ENCODE measurements around the gene RIMBP2.

The RIMBP2 gene

DNA sequence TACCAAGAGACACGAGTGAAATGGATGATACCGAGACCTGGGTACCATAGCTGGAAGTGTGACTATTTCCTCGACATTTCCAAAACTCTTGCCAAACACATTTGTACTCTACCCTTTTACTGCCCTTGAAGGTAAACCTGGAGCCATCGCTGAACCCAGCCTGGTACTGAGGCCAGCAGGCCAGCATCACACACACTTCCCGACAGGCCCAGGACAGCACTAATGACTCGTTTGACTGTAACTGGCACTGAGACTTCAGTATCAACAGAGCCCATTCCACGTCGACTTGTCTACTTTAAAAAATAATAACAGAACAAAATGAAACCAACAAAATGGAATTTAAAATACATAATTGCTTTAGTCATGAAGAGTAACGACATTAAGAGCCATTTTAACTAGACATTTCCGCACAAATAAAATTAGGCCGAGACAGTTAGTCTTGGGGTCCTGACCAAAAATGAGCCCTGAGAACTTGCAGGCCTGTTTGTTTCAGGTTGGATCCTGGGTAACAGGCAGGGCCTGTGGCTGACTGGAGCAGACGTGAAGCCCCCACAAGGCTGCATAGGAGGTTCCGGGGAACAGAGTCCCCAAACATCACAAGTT is 94.3 kb downstream of the RIMBP2 start:
- no peak for DNase-seq

DNA sequence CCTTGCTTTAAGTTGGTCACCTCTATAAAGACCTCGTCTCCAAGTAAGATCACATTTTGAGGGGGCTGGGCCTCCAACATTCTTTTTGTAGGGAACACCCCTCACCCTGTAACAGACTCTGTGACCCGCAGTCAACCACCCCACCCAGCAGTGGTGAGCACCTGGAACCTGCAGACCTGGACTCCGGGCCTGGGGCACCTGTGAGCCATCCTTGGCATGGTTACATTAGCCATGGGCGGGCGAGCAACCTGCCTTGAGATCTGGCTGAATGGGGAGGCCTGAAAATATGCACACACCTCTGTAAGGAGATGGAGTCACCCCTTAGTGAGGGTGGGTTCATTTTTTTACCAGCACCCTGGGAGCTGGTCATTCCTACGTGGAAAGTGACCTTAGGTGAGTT is 95.3 kb downstream of the RIMBP2 start:
- no peak for DNase-seq

DNA sequence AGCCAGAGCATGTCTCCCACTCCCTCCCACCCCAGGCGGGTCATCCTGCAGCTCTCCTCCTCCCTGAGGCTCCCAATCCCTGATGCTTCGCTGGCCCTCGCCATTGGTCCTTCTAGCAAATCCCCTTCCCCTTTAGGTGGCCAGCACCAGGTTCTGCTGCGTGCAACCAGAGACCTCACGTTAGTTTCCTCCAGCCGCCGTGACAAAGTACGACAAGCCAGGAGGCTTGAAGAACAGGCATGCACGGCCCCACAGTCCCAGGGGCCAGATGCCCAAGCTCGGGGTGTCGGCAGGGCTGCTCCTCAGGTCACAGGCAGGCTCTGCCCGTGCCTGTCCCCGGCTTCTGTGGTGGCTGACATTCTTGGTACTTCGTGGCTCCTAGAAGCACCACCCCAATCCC is 95.8 kb downstream of the RIMBP2 start:
- DNase-seq = no peak

DNA sequence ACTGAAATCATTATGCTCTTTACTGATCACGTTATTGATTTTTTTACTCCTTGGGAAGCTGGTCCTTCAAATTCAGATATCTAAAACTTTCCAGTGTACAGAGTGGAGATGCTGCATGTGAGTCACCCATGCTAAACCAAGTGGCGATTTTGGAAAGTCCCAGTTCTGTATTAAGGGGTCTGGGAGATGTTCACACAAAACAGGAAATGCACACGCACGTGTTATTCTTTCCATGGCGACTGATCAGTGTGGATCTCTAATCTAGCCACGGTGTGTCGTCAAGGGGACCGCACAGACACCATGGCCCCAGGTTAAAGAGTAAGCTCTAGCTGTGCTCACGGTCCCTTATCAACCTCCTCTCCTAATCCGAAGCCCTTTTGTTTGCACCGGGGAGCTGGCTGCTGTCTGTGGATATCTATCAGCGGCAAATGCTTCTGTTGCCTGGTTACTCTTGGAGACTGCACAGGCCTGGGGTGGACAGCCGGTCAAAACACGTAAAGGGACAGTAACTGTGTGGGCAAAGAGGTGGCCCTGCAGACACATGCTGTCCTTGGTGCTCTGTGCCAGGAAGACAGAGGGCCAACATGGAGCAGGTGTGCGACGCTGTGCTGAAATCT is 96.6 kb downstream of the RIMBP2 start:
- no peak for DNase-seq

DNA sequence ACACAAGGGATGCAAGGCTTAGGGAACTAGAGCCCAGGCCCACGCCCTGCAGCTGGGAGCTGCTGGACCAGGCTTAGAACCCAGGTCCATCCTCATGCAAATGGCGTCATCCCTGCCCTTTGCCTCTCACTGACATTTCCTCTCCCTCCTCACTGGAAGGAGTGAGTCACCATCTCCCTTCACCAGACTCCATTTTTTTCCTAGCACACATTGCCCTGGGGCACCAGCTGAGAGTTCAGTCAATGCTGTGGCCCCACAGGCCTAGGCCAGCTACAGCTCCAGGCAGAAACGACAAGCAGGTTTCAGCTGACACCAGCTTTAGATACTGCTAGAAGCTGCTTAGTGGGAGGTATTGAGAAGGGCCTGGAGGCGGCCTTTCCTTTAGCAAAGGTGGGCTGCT is 98.9 kb downstream of the RIMBP2 start:
- no peak for DNase-seq

DNA sequence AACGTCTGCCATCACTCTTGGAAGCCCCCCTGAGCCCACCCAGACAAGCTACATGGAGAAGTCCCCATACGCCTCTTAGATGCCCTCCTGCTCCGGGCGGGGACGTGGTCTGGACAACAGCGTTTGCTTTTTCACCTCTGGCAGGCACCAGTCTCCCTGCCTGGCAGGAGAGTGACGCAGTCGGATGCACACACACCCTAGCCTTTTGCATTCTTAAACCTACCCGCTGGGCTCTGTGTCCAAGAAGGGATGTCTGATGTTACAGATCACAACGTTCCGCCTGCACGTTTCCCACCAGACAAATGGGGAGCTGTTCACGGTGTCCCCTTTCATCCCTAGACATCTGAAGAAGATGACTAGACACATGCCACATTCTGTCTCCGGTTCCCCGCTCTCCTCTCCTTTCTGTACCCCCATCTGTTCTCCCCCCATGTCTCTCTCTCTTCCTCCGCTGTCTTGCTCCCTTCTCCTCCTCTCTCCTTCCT is 100.2 kb downstream of the RIMBP2 start:
- no peak for DNase-seq

DNA sequence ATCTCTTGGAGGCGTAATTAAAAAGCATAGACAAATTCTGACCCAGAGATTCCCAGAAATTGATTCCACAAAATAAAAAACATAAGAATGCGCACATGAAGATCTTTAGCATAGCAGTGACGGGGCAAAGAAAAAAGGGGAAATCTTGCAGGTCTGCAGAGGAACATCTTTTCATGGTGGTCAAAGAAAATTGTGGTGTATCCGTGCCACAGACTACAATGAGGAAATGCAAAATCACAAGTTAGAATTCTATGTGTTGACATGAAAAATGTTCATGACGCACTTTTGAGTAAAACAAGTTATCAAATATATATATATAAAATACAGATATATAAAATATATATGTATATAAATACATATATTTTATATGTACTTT is 101.6 kb downstream of the RIMBP2 start:
- no peak for DNase-seq

DNA sequence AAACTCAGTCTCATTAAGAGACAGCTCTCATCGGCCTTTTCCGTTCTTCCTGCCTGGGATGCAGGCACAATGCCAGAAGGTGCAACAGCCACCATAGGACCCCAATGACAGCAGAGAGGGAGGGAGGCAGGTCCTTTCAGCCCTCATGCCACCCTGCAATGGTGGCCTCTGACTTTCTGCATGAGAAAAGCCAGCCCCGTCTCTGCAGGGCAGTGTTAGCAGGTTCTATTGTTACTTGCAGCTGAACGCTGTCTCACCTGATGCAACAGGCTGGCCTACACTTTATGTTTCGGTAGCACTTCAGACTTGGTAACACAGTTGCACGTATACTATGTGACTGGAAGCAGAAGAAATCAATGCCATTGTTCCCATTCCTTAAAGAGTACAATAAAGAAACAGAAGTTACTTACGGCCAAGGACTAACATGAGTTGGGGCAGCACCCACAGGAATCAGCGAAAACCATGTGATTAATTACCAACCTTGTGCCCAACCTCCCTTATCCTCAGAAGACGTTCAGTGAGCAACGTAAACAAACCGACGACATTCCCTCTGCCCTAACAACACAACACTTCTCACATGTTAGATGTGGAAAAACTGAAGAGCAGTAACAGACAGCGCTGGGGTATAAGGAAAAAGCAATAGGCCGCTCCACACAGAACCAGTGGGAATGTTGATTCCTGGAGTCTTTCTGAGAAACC is 102.1 kb downstream of the RIMBP2 start:
- DNase-seq = no peak

DNA sequence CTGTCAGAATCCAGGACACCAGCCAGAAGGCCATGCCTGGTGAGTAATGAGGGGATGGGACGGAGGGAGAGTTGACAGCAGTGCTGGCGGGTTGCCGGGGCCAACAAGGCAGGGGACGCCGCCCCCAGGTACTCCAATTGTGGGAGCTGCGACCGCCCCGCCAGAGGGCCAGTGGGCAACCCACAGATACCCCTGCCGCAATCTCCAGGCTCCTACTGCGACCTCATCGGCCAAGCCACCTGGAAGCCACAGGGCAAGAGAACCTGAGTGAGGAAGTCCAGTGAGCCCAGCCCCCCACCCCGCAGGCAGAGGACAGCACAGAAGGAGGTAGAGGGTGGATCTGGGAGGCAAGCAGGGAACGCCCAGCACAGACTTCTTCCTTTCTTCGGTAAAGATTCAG is 103.0 kb downstream of the RIMBP2 start:
- no peak for DNase-seq

DNA sequence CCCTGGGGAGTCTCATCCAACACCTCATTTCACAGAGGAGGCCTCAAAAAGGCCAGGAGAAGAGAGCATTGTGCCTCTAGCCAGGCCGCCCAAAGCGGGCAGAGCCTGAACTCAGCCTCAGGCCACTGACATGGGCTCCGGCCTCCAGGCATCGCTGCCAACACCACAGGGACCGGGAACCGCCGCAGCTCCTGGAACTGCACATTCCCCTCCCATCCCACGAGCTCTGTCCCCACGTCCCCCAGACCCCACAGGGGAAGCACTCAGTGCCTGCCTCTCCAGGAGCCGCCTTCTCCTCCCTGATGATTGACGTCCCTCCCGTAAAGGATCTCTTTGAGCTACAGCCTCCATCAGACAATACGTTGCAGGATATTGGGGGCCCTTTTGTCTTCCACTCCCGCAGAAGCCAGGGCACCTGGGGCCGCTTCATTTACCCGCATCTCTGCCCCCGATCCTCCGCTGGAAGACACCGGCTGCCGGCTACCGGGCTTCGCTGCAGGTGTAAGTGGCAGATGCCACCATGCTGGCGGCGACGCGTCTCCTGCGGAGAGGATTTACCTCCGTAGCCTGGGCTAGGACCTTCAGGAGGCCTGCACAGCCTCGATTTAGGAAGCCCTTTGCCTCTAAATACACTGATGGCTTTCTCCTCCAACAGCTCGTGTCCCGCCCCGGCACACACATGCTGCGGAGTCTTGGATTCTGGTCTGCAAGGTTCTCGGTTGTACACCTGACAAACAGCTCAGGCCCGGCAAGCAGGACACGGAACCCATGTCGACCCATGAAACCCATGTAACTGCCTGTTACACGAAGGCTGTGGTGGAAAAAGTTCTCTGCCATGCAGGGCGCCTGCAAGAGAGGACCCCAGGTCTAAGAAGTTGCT is 104.8 kb downstream of the RIMBP2 start:
- DNase-seq = no peak

DNA sequence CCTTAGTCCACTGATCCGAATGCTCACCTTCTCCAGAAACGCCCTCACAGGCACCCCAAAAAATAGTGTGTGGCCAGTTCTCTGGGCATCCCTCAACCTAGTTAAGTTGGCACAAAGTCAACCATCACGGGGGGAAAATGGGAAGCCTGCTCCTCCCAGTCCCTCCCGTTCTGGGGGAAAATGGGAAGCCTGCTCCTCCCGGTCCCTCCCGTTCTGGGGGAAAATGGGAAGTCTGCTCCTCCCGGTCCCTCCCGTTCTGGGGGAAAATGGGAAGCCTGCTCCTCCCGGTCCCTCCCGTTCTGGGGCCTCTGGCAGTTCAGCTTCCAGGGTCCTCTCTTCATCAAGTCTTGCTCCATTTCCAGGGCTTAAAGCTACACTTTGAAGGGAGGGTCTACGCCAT is 106.1 kb downstream of the RIMBP2 start:
- DNase-seq = no peak

DNA sequence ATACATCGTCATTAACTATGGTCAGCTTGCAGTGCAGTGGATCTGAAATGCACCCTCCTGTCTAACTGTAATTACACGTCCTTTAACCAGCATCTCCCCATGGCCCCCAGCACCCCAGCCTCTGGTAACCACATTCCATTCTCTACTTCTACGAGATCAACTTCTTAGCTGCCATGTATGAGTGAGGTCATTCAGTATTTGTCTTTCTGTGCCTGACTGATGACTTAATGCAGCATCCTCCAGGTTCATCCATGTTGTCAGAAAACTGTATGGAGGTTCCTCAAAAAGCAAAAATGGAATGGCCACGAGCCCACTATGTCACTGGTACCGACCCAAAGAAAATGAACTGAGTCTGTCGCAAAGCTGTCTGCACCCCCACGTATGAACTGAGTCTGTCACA is 107.3 kb downstream of the RIMBP2 start:
- no peak for DNase-seq

DNA sequence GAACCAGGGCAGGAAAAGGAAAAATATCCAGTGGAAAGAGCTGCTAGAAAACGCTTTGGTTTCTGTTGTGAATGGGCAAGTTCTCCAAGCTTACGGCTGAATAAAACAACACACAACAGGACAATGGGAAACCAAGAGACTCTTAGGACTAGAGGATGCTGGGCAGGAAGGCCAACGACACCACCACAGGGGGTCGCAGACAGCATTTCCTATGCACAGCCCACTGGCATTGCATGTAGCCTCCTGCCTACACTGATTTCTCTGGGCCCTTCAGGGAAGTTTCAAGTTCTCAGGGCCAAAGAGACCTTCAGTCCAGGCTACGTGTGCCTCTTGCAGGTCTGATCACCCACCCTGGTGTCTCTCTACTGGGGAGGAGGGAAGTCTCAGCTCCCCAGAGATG is 108.0 kb downstream of the RIMBP2 start:
- no peak for DNase-seq

DNA sequence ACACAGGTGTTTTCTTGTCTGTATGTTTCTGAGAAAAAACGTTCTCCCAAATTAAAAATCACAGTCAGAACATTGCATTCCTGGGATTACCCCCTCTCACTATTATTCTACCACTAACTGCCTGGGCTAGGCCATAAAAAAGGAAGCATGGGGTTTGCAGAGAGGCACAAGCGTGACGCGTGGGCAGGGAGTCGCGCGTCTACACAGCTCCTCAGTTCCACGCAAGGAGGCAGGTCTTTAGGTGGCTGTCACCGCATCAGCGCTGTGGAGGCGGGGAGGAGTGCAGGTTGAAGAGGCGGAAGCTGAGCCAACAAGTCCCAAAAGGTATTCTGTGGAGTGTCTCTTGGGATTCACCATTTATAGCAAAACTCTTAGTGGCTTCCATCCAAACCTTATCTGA is 109.9 kb downstream of the RIMBP2 start:
- DNase-seq = no peak

DNA sequence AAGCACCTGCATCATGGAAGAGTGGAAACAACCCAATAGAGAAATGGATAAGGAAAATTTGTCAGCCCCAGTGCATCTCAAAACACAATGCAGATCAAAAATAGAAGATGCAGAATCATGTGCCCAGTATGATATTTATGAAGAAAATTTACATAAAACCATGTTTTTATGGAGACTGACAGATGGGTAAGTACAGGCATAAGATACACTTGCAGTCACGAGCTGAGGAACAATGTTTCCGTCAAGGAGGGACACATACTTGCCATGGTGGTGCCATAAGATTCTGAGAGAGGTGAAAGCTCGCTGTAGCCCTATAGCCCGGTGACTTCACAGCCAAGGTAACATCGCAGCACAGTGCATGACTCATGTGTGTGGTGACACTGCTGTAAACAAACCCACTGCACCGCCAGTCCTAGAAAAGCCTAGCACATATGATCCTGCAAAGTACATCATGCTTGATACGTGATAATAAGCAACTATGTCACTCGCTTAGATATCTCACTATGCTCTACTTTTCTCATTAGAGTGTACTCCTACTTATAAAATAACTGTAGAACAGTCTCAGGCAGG is 112.6 kb downstream of the RIMBP2 start:
- no peak for DNase-seq

DNA sequence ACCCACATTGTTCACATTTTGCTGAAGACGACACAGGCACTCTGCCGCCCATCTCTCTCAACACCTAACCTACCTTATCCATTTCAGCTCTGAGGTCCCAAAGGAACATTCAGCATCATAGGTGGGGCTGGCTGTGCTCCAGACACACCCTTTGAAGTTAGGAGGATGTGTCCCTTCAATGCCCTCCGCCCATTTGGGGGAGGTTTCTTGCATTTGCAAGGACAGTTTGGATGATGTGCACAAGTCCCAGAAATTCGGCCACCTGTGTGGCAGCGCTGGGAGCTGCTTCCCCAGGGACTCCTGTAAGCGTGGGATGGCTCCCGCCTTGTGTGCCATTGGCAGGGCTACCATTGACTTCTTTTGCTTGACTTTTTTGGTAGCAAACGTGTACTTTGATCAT is 113.8 kb downstream of the RIMBP2 start:
- no peak for DNase-seq

DNA sequence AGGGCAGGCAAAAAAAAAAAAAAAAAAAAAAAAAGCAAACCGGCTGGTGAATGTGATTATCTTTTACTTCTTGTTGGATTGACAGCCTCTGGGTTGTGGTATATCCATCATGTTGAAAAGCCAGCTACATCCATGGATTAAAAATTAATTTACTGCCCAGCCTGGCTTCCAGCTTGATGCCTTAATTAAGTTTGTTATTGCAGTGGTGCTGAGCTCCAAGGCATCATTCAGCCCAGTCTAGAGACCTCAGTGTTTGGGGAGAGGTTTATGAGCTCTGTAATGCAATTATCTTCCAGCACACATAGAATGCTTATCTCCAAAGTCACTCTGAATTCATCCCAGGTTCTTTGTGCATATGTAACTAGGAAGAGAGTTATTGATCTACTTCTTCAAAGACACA is 114.8 kb downstream of the RIMBP2 start:
- no peak for DNase-seq

DNA sequence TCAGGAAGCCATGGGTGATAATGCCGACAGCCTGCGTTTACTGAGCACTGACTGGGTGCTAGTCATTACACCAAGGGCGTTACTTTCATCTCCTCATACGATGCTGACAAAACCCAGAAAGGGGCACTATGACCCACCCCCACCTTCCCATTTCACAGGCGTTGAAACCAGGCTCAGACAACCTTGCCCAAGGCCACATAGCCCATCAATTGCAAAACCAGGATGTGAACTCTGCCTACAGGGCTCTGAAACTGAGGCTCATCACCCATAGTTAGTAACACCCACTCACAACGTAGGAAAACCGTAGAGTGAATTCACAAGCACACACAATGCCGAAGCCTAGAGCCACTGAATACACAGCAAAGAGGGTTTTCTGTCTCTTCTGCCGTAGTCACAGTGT is 119.9 kb downstream of the RIMBP2 start:
- no peak for DNase-seq

DNA sequence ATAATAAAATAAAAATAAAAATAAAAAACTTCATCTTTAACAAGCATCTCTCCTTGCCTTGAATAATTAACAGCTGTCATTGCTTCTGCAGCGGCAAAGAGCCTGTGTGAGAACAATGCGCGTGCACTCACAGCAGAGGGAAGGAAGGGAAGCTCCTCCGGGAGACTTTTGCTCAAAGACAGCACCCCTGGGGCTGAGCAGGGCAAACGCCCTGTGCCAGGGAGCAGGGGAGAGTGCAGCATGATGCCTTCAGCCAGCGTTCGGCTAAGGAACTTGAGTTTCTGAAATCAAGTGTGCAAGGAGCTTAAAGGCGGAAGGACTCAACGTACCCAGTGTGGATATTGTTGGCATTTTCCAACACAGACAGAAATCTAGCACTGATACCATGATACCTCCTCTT is 120.5 kb downstream of the RIMBP2 start:
- DNase-seq = no peak

DNA sequence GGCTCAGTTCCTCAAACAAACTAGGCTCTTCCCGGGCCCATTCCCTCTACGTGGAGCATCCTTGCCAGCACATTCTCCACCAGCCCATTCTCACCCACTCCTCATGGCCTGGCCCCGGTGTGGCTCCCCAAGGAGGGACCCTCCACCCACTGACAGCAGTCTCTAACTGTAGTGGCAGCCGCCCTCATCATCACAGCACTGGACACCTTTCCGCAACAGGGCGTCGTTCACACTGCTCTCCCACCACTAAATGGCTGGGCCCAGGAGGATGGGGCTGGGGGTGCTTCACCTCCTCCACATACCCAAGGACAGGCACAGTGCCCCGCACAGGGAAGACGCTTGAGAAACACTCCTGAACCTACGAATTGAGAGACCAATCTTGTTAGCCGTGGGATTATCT is 123.0 kb downstream of the RIMBP2 start:
- DNase-seq = no peak

DNA sequence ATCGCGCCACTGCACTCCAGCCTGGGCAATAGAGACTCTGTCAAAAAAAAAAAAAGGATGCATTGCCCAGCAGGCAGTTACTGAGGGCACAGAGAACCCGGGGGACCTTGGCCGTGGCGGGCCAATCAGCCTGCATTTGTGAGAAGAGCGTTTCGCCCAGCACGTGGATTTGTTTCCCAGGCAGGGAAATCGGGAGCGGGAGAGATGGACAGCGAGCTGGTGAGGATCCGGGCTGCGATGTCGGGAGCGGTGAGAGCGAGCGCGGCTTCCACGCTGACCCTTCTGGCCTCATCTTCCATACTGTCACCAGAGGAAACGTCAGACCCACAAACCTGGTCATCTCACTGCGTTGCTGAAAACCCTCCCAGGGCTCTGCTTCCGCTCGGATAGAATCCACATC is 123.5 kb downstream of the RIMBP2 start:
- DNase-seq = no peak

DNA sequence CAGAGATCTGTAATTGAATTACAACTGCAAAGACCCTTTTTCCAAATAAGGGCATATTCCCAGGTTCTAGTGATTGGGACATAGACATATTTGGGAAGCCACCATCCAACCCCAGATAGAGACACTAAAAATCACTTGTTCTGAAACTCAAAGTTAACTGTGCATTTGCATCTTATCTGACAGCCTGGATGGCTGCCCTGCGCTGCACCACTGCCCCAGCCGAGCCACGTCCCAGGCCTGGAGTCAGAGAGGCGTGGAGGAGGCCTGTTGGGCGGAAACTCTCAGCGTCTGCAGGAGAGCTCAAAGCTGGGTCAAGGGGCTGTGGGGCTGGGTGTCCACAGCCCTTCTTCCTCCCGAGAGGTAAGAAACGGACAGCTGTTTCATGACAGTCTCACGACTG is 124.4 kb downstream of the RIMBP2 start:
- no peak for DNase-seq

DNA sequence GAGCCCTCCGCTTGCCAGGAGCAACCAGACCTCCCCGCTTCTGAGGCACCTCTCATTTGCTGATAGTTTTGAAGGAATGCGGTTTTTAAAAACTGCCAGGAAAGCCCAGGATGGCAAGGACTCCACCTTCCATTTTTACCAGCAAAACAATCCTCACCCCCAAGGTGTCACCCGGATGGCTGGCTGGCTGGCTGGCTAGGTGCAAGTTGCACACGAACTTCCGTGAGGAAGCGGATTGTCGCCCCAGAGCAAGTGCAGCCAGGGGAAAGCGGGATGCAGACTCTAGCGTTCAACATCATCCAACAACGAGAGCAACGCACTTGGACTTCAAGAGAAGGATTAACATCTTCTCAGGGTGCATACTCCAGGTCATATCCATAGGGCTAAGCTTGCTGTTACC is 125.4 kb downstream of the RIMBP2 start:
- no peak for DNase-seq

Measured in T-helper 1 cell (primary cell).